ENCODE measurements around the gene TNS1. TPM values are rescaled to one million over a fixed set of nuclear protein-coding genes. Genes with fewer than 3 reads are reported as not detected.

The TNS1 gene
- total RNA-seq, 3 donors from 2014 or later (not counting 1 experiment from before 2014, with no cell fraction given) = 1.1 to 3.0 (median 2.1) TPM

DNA sequence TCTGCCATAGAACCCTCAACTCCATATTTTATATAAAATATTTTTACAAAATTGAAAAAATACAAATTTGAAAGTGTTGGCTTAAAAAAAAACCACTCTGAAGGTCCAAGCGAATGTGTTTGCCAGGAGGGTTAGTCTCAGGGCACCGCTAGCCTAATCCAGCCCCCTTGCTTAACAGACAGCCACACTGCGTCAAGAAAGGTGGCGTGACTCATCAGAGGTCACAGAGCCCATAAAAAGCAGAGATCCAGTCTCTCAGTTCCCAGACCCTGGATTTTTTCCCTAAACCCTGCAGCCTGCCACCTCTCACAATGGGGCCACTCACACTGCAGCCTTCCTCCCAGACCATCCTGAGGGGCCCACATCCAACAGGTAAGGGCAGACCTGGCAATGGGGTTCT lies 3.9 kb upstream of the TNS1 start:
- Histone ChIP-seq H3K4me1 (ENCODE audit: control insufficient read depth, insufficient read depth, low read length) (peaks cover 14% of the 10 kb centered on the region), H3K36me3 (ENCODE audit: control insufficient read depth, insufficient read depth, low read length) (no peaks in the 10 kb centered on the region), H3K27ac (ENCODE audit: low read length) (no peak overlapping the region), H3K4me3 (ENCODE audit: low read length) (no peak overlapping the region), H3K27me3 (ENCODE audit: control insufficient read depth, insufficient read depth, low read length) (peaks cover 16% of the 10 kb centered on the region), H3K9me3 (ENCODE audit: control insufficient read depth, insufficient read depth, low read length) (no peaks in the 10 kb centered on the region)
- DNase-seq = no peak
- ATAC-seq = no peak
- no peak overlapping the region for H3K27ac Mint-ChIP-seq
- H3K4me3 Mint-ChIP-seq = no peak overlapping the region
- H3K4me1 Mint-ChIP-seq = peaks cover 4 to 12% of the 10 kb centered on the region in 2 donors
- no peaks in the 10 kb centered on the region for H3K36me3 Mint-ChIP-seq
- 89% methylated on average over 4 of the region's 4 CpGs for WGBS (ENCODE audit: insufficient coverage)
- intact Hi-C loops (cut with micrococcal nuclease) = no loop called here
- no peaks in the 10 kb centered on the region for H3K9me3 Mint-ChIP-seq
- TF ChIP-seq, protein P1, sequence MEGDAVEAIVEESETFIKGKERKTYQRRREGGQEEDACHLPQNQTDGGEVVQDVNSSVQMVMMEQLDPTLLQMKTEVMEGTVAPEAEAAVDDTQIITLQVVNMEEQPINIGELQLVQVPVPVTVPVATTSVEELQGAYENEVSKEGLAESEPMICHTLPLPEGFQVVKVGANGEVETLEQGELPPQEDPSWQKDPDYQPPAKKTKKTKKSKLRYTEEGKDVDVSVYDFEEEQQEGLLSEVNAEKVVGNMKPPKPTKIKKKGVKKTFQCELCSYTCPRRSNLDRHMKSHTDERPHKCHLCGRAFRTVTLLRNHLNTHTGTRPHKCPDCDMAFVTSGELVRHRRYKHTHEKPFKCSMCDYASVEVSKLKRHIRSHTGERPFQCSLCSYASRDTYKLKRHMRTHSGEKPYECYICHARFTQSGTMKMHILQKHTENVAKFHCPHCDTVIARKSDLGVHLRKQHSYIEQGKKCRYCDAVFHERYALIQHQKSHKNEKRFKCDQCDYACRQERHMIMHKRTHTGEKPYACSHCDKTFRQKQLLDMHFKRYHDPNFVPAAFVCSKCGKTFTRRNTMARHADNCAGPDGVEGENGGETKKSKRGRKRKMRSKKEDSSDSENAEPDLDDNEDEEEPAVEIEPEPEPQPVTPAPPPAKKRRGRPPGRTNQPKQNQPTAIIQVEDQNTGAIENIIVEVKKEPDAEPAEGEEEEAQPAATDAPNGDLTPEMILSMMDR (IDR thresholded peaks at IDR 0.05) = no peak
- H3K27me3 Mint-ChIP-seq (ENCODE audit: low read depth in 2 of 2) = peaks cover 28 to 33% of the 10 kb centered on the region in 2 donors

DNA sequence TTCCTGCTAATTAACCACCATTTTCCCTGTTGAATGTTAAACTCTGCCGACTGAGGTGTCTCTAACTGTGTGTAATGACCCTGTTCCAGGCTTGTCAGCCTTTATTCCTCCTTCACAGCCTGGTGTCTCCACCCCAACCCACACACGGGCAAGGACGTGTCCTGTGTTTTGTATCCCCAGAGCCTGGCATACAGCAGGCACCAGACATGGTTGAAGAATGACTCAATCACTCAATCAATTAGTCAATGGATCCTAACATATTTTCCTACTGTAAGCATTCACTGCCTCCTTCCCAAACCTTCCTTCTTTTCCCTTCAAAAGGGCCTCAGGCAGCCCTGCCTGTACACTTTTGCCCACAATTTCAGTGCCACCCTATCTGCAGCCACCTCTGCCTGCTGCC lies 2.7 kb upstream of the TNS1 start:
- Histone ChIP-seq H3K27me3 (ENCODE audit: control insufficient read depth, insufficient read depth, low read length) (peaks cover 4% of the 10 kb centered on the region), H3K9me3 (ENCODE audit: control insufficient read depth, insufficient read depth, low read length) (no peaks in the 10 kb centered on the region), H3K4me1 (ENCODE audit: control insufficient read depth, insufficient read depth, low read length) (peaks cover 7% of the 10 kb centered on the region), H3K36me3 (ENCODE audit: control insufficient read depth, insufficient read depth, low read length) (no peaks in the 10 kb centered on the region), H3K4me3 (ENCODE audit: low read length) (no peak overlapping the region), H3K27ac (ENCODE audit: low read length) (no peak overlapping the region)
- peaks cover 16 to 22% of the 10 kb centered on the region in 2 donors for H3K27me3 Mint-ChIP-seq (ENCODE audit: low read depth in 2 of 2)
- WGBS (ENCODE audit: insufficient coverage) = 96% methylated on average over 3 of the region's 3 CpGs
- no peak overlapping the region for H3K4me3 Mint-ChIP-seq
- no peaks in the 10 kb centered on the region for H3K9me3 Mint-ChIP-seq
- intact Hi-C loops (cut with micrococcal nuclease) = no loop called here
- TF ChIP-seq, protein P1 (IDR thresholded peaks at IDR 0.05) = no peak
- H3K4me1 Mint-ChIP-seq = peaks cover 0 to 5% of the 10 kb centered on the region in 2 donors
- ATAC-seq = no peak
- H3K36me3 Mint-ChIP-seq = no peaks in the 10 kb centered on the region
- DNase-seq = no peak
- H3K27ac Mint-ChIP-seq = no peak overlapping the region

DNA sequence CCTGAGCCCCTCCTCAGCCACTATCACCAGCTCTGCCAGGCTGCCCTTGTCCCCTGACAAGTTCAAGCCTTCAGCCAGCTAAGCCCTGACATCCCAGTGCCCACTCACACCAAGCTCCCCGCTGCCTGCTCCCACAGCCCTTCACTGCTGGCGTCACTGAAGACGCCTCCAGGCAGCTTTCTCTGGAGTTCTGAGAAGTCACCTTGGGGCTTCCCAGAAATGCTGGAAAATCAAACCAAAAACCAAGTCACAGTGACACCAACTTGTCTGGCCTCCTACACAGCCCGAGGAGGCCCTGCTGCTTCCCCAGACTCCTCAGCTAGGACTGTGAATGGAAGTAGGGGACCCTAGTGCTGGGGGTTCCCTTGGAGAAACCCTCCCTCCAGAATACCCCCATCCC lies 2.2 kb upstream of the TNS1 start:
- H3K27ac ChIP-seq (ENCODE audit: low read length) = no peak overlapping the region
- Mint-ChIP-seq H3K4me3 (no peak overlapping the region), H3K27ac (no peak overlapping the region), H3K9me3 (no peaks in the 10 kb centered on the region), H3K27me3 (ENCODE audit: low read depth in 2 of 2) (peaks cover 16 to 22% of the 10 kb centered on the region in 2 donors), H3K36me3 (no peaks in the 10 kb centered on the region), H3K4me1 (peaks cover 0 to 5% of the 10 kb centered on the region in 2 donors)
- H3K27me3 ChIP-seq (ENCODE audit: control insufficient read depth, insufficient read depth, low read length) = peaks cover 4% of the 10 kb centered on the region
- no peaks in the 10 kb centered on the region for H3K9me3 ChIP-seq (ENCODE audit: control insufficient read depth, insufficient read depth, low read length)
- TF ChIP-seq, protein P1 (IDR thresholded peaks at IDR 0.05) = no peak
- DNase-seq (no peak), ATAC-seq (no peak)
- intact Hi-C loops (cut with micrococcal nuclease) = no loop called here
- H3K4me1 ChIP-seq (ENCODE audit: control insufficient read depth, insufficient read depth, low read length) = peaks cover 5% of the 10 kb centered on the region
- no peak overlapping the region for H3K4me3 ChIP-seq (ENCODE audit: low read length)
- H3K36me3 ChIP-seq (ENCODE audit: control insufficient read depth, insufficient read depth, low read length) = no peaks in the 10 kb centered on the region
- WGBS (ENCODE audit: insufficient coverage) = 86% methylated on average over 4 of the region's 4 CpGs

DNA sequence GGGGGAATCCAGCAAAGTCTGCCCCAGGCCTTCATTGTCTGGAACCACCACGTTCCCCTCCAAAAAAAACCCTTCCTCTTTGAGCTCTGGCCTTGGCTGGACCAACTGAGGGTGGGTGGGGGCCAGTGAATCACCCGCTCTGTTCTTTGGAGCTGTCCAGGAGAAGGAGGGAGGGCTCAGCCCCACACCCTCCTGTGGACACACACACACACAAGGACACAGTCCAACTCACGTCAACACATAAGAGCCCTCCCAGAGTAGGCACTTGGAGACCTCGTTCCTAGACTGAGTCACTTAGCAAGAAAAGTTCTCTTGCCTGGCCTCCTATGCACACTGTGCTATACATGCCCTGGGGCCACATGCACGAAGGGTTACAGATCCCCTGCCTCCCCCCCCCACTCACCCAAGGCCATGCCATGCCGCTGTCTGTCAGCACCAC lies 1.2 kb upstream of the TNS1 start:
- no peaks in the 10 kb centered on the region for H3K9me3 Mint-ChIP-seq
- no peak for DNase-seq
- WGBS (ENCODE audit: insufficient coverage) = 83% methylated on average over 4 of the region's 6 CpGs
- H3K27ac ChIP-seq (ENCODE audit: low read length) = no peak overlapping the region
- no peak for ATAC-seq
- H3K4me3 ChIP-seq (ENCODE audit: low read length) = no peak overlapping the region
- no peaks in the 10 kb centered on the region for H3K4me1 ChIP-seq (ENCODE audit: control insufficient read depth, insufficient read depth, low read length)
- H3K4me3 Mint-ChIP-seq = no peak overlapping the region
- peaks cover 14 to 16% of the 10 kb centered on the region in 2 donors for H3K27me3 Mint-ChIP-seq (ENCODE audit: low read depth in 2 of 2)
- H3K27ac Mint-ChIP-seq = no peak overlapping the region
- H3K27me3 ChIP-seq (ENCODE audit: control insufficient read depth, insufficient read depth, low read length) = no peaks in the 10 kb centered on the region
- H3K36me3 ChIP-seq (ENCODE audit: control insufficient read depth, insufficient read depth, low read length) = no peaks in the 10 kb centered on the region
- no peaks in the 10 kb centered on the region for H3K9me3 ChIP-seq (ENCODE audit: control insufficient read depth, insufficient read depth, low read length)
- no peaks in the 10 kb centered on the region for H3K36me3 Mint-ChIP-seq
- intact Hi-C loops (cut with micrococcal nuclease) = no loop called here
- TF ChIP-seq, protein P1 (IDR thresholded peaks at IDR 0.05) = no peak
- no peaks in the 10 kb centered on the region for H3K4me1 Mint-ChIP-seq
